Endothelial cell of umbilical vein (primary cell): Measurements from ENCODE around the gene GGN. TPM values are rescaled to one million over a fixed set of nuclear protein-coding genes. Genes with fewer than 3 reads are reported as not detected.
A peak's percentile ranks its signal among the peaks of the same experiment; 100 is the strongest.

ENCODE experiments used
- BruUV-seq: library from RNA; stranded (reverse); fragments of 400-500 nt; replicated peaks from 2 replicates; lab custom pipeline; 2021; lab: Mats Ljungman, UMichigan
- CTCF ChIA-PET: fragments of 300-600, 350-600 bp; sonication (Branson Sonifier 250); formaldehyde crosslinking; loops from one replicate; lab custom pipeline; 2021; ENCODE audit warnings: antibody characterized with exemption, inconsistent platforms; lab: Charles Lee
- POLR2A ChIA-PET: fragments of 300-600, 350-600 bp; sonication (Branson Sonifier 250); formaldehyde crosslinking; loops from one replicate; lab custom pipeline; 2021; ENCODE audit warnings: antibody characterized with exemption, inconsistent platforms; lab: Charles Lee
- DNase-seq: peaks from one replicate; pipeline ENCODE4 v3.0.0-alpha.2; 2011; ENCODE audit warnings: low read depth, low spot score
- FAIRE-seq: peaks from 2 replicates; lab custom pipeline; 2011; peaks lifted over from hg19 to GRCh38; lab: Jason Lieb, UNC
- H2AFZ ChIP-seq: 2 replicates; pipeline ENCODE4 v1.6.0; 2012; ENCODE audit warnings: low read depth, low read length, control low read depth, inconsistent platforms
- H3K27ac ChIP-seq: 2 replicates; pipeline ENCODE4 v1.5.1; 2011; ENCODE audit warnings: low read depth, mild to moderate bottlenecking, control low read depth, low read length, moderate library complexity; ENCODE audit not compliant: insufficient read depth
- H3K27me3 ChIP-seq, 2 experiments: 2 replicates each; pipeline versions ENCODE4 v1.6.0 to v1.6.1; 2011; ENCODE audit warnings: low read length in 2 of 2, mixed read lengths in 1 of 2; ENCODE audit not compliant: control insufficient read depth in 2 of 2, insufficient read depth in 2 of 2
- H3K36me3 ChIP-seq, 2 experiments: 2 replicates in 1 of 2; 3 replicates in 1 of 2; pipeline ENCODE4 v1.5.1; 2011; ENCODE audit warnings: low read length in 2 of 2, mild to moderate bottlenecking in 1 of 2, moderate library complexity in 1 of 2; ENCODE audit not compliant: control insufficient read depth in 2 of 2, insufficient read depth in 2 of 2; ENCODE audit errors: extremely low read depth in 1 of 2
- H3K4me1 ChIP-seq: 3 replicates; pipeline ENCODE4 v1.5.1; 2011; ENCODE audit warnings: mild to moderate bottlenecking, low read length; ENCODE audit not compliant: control insufficient read depth, insufficient read depth; ENCODE audit errors: extremely low read depth
- H3K4me2 ChIP-seq: 2 replicates; pipeline ENCODE4 v1.6.1; 2011; ENCODE audit warnings: low read length, control low read depth, mixed read lengths; ENCODE audit not compliant: insufficient read depth
- H3K4me3 ChIP-seq, 3 experiments: fragments of 200-600 bp in 1 of 3; sonication (generic), shearing (Covaris generic) in 1 of 3; replicated peaks in 1 of 3; 2 replicates each; pipeline ENCODE4 v1.5.1; 2011 to 2016; ENCODE audit warnings: control low read depth in 3 of 3, low read length in 3 of 3, mild to moderate bottlenecking in 2 of 3, inconsistent platforms in 1 of 3, low read depth in 1 of 3, moderate library complexity in 1 of 3; ENCODE audit not compliant: insufficient read depth in 1 of 3
- H3K79me2 ChIP-seq: 2 replicates; pipeline ENCODE4 v1.6.0; 2012; ENCODE audit warnings: low read length, inconsistent platforms; ENCODE audit not compliant: control insufficient read depth, insufficient read depth
- H3K9ac ChIP-seq: replicated peaks from 2 replicates; pipeline ENCODE3; 2011; ENCODE audit warnings: low read length, control low read depth; ENCODE audit not compliant: insufficient read depth; ENCODE audit errors: extremely low read depth
- H3K9me1 ChIP-seq: replicated peaks from 3 replicates; pipeline ENCODE4 v1.6.0; 2011; ENCODE audit warnings: mild to moderate bottlenecking, low read length; ENCODE audit not compliant: control insufficient read depth, insufficient read depth; ENCODE audit errors: extremely low read depth
- H3K9me3 ChIP-seq: replicated peaks from 2 replicates; pipeline ENCODE4 v1.5.1; 2012; ENCODE audit warnings: low read length, inconsistent platforms; ENCODE audit not compliant: control insufficient read depth, insufficient read depth
- H4K20me1 ChIP-seq: replicated peaks from 2 replicates; pipeline ENCODE3; 2011; ENCODE audit warnings: mild to moderate bottlenecking, low read length; ENCODE audit not compliant: control insufficient read depth, insufficient read depth; ENCODE audit errors: extremely low read depth
- CTCF ChIP-seq, 2 donors: IDR thresholded peaks; 1 replicate in 1 of 2; 2 replicates in 1 of 2; pipeline ENCODE4 v1.5.1; 2011; ENCODE audit warnings: low read length in 2 of 2, mild to moderate bottlenecking in 2 of 2, moderate library complexity in 2 of 2, control low read depth in 1 of 2, inconsistent platforms in 1 of 2, low read depth in 1 of 2; ENCODE audit not compliant: insufficient read depth in 1 of 2; ENCODE audit errors: extremely low read depth in 1 of 2
- EZH2 ChIP-seq: IDR thresholded peaks from 2 replicates; pipeline ENCODE4 v1.6.1; 2012; ENCODE audit warnings: borderline replicate concordance, low read depth, mild to moderate bottlenecking, moderate library complexity, low read length, inconsistent platforms; ENCODE audit not compliant: severe bottlenecking
- FOS ChIP-seq: IDR thresholded peaks from 2 replicates; pipeline ENCODE4 v1.6.1; 2011; ENCODE audit warnings: mild to moderate bottlenecking, low read length, moderate library complexity, borderline replicate concordance; ENCODE audit not compliant: insufficient read depth
- GATA2 ChIP-seq: IDR thresholded peaks from 2 replicates; pipeline ENCODE4 v1.7.0; 2011; ENCODE audit warnings: low read depth, mild to moderate bottlenecking, moderate library complexity, mixed read lengths, low read length; ENCODE audit not compliant: insufficient read length, insufficient read depth
- JUN ChIP-seq: IDR thresholded peaks from 2 replicates; pipeline ENCODE4 v1.6.1; 2011; ENCODE audit warnings: borderline replicate concordance, low read depth; ENCODE audit not compliant: insufficient read length, insufficient read depth
- MAX ChIP-seq: IDR thresholded peaks from 2 replicates; pipeline ENCODE4 v1.6.1; 2011; ENCODE audit not compliant: insufficient read depth, insufficient read length
- MYC ChIP-seq: IDR thresholded peaks from one replicate; pipeline ENCODE4 v1.6.1; 2011; ENCODE audit warnings: mild to moderate bottlenecking, low read depth, low read length
- POLR2A ChIP-seq: IDR thresholded peaks from 2 replicates; pipeline ENCODE4 v1.6.1; 2012; ENCODE audit warnings: low read depth, mild to moderate bottlenecking, control low read depth, low read length
- POLR2AphosphoS5 ChIP-seq: IDR thresholded peaks from 2 replicates; pipeline ENCODE4 v1.6.1; 2012; ENCODE audit warnings: low read depth, mild to moderate bottlenecking, control low read depth, low read length, moderate library complexity; ENCODE audit not compliant: insufficient read depth
- dilution Hi-C: fragments of 300-500 bp; cut with MboI; formaldehyde crosslinking; loops from one replicate; pipeline ENCODE4 v1.15.0; 2019; ENCODE audit warnings: low sequenced_read_pairs; ENCODE audit not compliant: extremely low pct_ligation_motif_present
- intact Hi-C: fragments of 100-400 bp; cut with micrococcal nuclease; formaldehyde crosslinking; loops from one replicate; pipeline ENCODE4 v1.10.0; 2022
- polyA plus RNA-seq, 4 experiments: library from polyadenylated mRNA; depleted of rRNA in 3 of 4; stranded (reverse) in 3 of 4; unstranded in 1 of 4; fragments of >200 nt; gene quantifications; 2 replicates each; pipeline versions ENCODE4 v1.2.1 to v1.2.3, GENCODE V29; 2011 to 2012; ENCODE audit warnings: missing spikeins in 1 of 4
- total RNA-seq: library from RNA; stranded (reverse); gene quantifications from 2 replicates; pipeline ENCODE4 v1.2.3, GENCODE V29; 2021

GGN gene
- total and polyA plus RNA-seq, 2 donors (not counting 3 experiments of a cell fraction or from before 2014, with no cell fraction given) = 0.39 to 0.88 TPM

DNA sequence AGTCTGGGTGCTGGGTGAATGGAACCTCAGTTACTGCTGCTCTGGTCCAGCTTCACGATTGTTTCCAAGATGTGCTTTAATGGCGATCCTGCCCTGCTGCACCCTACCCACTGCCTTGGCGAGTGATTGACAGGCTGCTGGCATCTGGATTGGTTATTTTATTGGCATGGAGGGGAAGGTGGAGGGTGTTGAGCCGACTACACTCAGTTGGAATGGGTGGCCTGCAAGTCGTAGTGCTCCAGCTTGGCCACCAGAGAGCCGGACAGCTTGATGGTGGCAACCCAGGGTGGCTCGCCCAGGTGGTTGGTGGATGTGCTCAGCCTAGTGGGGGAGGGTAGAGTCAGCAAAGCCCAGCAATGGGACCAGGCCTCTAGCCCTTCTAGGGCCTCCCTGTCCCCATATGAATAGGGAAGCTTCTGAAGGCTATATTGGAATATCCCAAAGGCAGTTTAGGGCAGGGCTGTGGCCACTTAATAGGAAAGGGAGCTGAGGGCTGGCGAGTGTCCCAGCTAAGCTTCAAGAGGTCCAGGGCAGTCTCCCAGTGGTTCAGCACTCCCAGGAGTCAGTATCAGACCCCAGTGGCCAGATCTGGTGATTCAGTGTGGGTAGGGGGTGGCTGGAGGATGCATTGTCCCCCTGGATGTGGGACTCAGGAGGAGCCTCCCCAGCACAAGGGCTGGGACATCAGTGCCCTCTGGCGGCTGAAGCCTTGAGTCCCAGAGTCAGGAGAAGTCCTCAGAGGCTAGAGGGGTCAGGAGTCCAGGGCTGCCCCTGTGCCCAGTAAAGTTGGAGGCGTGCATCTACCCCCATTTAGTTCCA is 3.4 kb downstream of the GGN start:
- BruUV-seq = no TSS peak

More for the DNA sequence above, 3.4 kb downstream of the GGN start:
- no peak overlapping the region for H3K9ac ChIP-seq
- DNase-seq (no peak), FAIRE-seq (no peak)
- H3K27me3 ChIP-seq = no peaks in the 10 kb centered on the region
- H3K4me3 ChIP-seq = no peak overlapping the region
- H3K9me1 ChIP-seq = no peaks in the 10 kb centered on the region
- dilution Hi-C loops = no loop called here
- TF ChIP-seq EZH2 (no peak), POLR2AphosphoS5 (no peak), MYC (no peak), CTCF (IDR thresholded peaks at IDR 0.05; ENCODE audit: extremely low read depth in 1 of 2, insufficient read depth in 1 of 2, low read depth in 1 of 2, low read length in 2 of 2) (peak in 1 of 2 donors; percentile 37), MAX (no peak), GATA2 (no peak), JUN (no peak), FOS (no peak), POLR2A (peak; percentile 22)
- H3K79me2 ChIP-seq = peaks cover 4% of the 10 kb centered on the region
- H4K20me1 ChIP-seq = no peaks in the 10 kb centered on the region
- POLR2A ChIA-PET = no interaction called here
- intact Hi-C loops = loop anchor here (5.0 kb wide), 1 partner anchor 152 kb away; no protein-coding TSS in a partner anchor
- H2AFZ ChIP-seq = no peak overlapping the region
- H3K4me2 ChIP-seq = no peak overlapping the region
- peaks cover 12 to 29% of the 10 kb centered on the region in 2 experiments for H3K36me3 ChIP-seq
- no peak overlapping the region for H3K27ac ChIP-seq
- H3K9me3 ChIP-seq = no peaks in the 10 kb centered on the region
- peaks cover 3% of the 10 kb centered on the region for H3K4me1 ChIP-seq
- CTCF ChIA-PET = interaction anchor here (1.0 to 2.5 kb wide), 8 partner anchors 8 to 482 kb away, joined by 4 to 21 read pairs (median 6); partner anchors contain the start of genes FAM98C and PSMD8
